IMR-90 (cell line): ENCODE data around the gene TNFRSF1B. TPM values are rescaled to one million over a fixed set of nuclear protein-coding genes. Genes with fewer than 3 reads are reported as not detected.

Experiments used
- ATAC-seq: fragments of 200-7000 bp; cut with Tn5 transposase; 2 replicates; pipeline ENCODE4 v1.9.1; 2020; ENCODE audit warnings: low read depth, mild to moderate bottlenecking, moderate library complexity
- BruUV-seq: library from RNA; stranded (reverse); fragments of 400-500 nt; replicated peaks from 2 replicates; lab custom pipeline; 2021; lab: Mats Ljungman, UMichigan
- CTCF ChIA-PET: fragments of 300-600 bp; formaldehyde crosslinking; extraction: SDS; loops from one replicate; lab custom pipeline; 2021; ENCODE audit warnings: antibody characterized with exemption; lab: Yijun Ruan, JAX
- POLR2A ChIA-PET: fragments of 300-600 bp; sonication (Branson Sonifier 250); formaldehyde crosslinking; loops from one replicate; lab custom pipeline; 2022; ENCODE audit warnings: antibody characterized with exemption; ENCODE audit not compliant: unreplicated experiment; lab: Charles Lee
- DNase-seq: peaks from one replicate; pipeline ENCODE4 v3.0.0; 2013
- H2AFZ ChIP-seq: replicated peaks from 2 replicates; pipeline ENCODE3; 2013; ENCODE audit warnings: low read length, mild to moderate bottlenecking; ENCODE audit not compliant: poor library complexity
- H2AK5ac ChIP-seq: 2 replicates; pipeline ENCODE4 v1.6.1; 2013; ENCODE audit warnings: low read depth, low read length, inconsistent platforms
- H2AK9ac ChIP-seq: replicated peaks from 2 replicates; pipeline ENCODE3; 2013; ENCODE audit warnings: mild to moderate bottlenecking, low read depth, low read length, moderate library complexity; ENCODE audit not compliant: poor library complexity
- H2BK120ac ChIP-seq: 2 replicates; pipeline ENCODE4 v1.6.1; 2013; ENCODE audit warnings: low read depth, low read length, inconsistent platforms
- H2BK15ac ChIP-seq: 3 replicates; pipeline ENCODE4 v1.6.1; 2013; ENCODE audit warnings: low read depth, low read length, inconsistent platforms
- H2BK20ac ChIP-seq: 2 replicates; pipeline ENCODE4 v1.6.1; 2013; ENCODE audit warnings: low read depth, mild to moderate bottlenecking, inconsistent platforms, low read length, moderate library complexity
- H2BK5ac ChIP-seq: 2 replicates; pipeline ENCODE4 v1.6.1; 2013; ENCODE audit warnings: mild to moderate bottlenecking, low read depth, low read length, inconsistent platforms; ENCODE audit not compliant: poor library complexity, severe bottlenecking
- H3K14ac ChIP-seq: replicated peaks from 2 replicates; pipeline ENCODE4 v1.6.1; 2013; ENCODE audit warnings: low read depth, low read length, inconsistent platforms
- H3K18ac ChIP-seq: 2 replicates; pipeline ENCODE4 v1.6.1; 2013; ENCODE audit warnings: low read depth, low read length, control low read depth
- H3K23ac ChIP-seq: 2 replicates; pipeline ENCODE4 v1.6.1; 2013; ENCODE audit warnings: low read depth, low read length, inconsistent platforms
- H3K27ac ChIP-seq: 2 replicates; pipeline ENCODE4 v1.5.1; 2013; ENCODE audit warnings: mild to moderate bottlenecking, control low read depth, low read length; ENCODE audit not compliant: insufficient read depth
- H3K27me3 ChIP-seq: 2 replicates; pipeline ENCODE4 v1.6.1; 2013; ENCODE audit warnings: low read length; ENCODE audit not compliant: control insufficient read depth, insufficient read depth
- H3K36me3 ChIP-seq: 2 replicates; pipeline ENCODE4 v1.6.1; 2013; ENCODE audit warnings: low read length, mixed read lengths; ENCODE audit not compliant: control insufficient read depth, insufficient read depth
- H3K4ac ChIP-seq: 2 replicates; pipeline ENCODE4 v1.6.1; 2013; ENCODE audit warnings: low read depth, low read length, inconsistent platforms
- H3K4me1 ChIP-seq: 2 replicates; pipeline ENCODE4 v1.6.1; 2013; ENCODE audit warnings: low read length, mixed read lengths; ENCODE audit not compliant: control insufficient read depth, insufficient read depth
- H3K4me2 ChIP-seq: 2 replicates; pipeline ENCODE4 v1.6.1; 2013; ENCODE audit warnings: low read depth, mild to moderate bottlenecking, control low read depth, low read length, moderate library complexity
- H3K4me3 ChIP-seq: 2 replicates; pipeline ENCODE4 v1.5.1; 2013; ENCODE audit warnings: low read depth, mild to moderate bottlenecking, control low read depth, low read length, moderate library complexity; ENCODE audit not compliant: insufficient read depth
- H3K56ac ChIP-seq: 2 replicates; pipeline ENCODE4 v1.6.1; 2013; ENCODE audit warnings: low read length, inconsistent platforms; ENCODE audit not compliant: insufficient read depth; ENCODE audit errors: extremely low read depth
- H3K79me1 ChIP-seq, 2 experiments: 2 replicates each; pipeline ENCODE4 v1.6.1; 2013; ENCODE audit warnings: low read length in 2 of 2, inconsistent platforms in 1 of 2, low read depth in 1 of 2
- H3K9ac ChIP-seq: 2 replicates; pipeline ENCODE4 v1.6.1; 2013; ENCODE audit warnings: low read depth, low read length, control low read depth
- H3K9me1 ChIP-seq: 2 replicates; pipeline ENCODE4 v1.6.1; 2013; ENCODE audit warnings: low read length, inconsistent platforms; ENCODE audit not compliant: insufficient read depth
- H3K9me3 ChIP-seq: 2 replicates; pipeline ENCODE4 v1.6.1; 2013; ENCODE audit warnings: low read length; ENCODE audit not compliant: control insufficient read depth, insufficient read depth
- H4K20me1 ChIP-seq: 2 replicates; pipeline ENCODE4 v1.6.1; 2013; ENCODE audit warnings: low read length, inconsistent platforms; ENCODE audit not compliant: insufficient read depth
- H4K5ac ChIP-seq: 2 replicates; pipeline ENCODE4 v1.6.1; 2013; ENCODE audit warnings: mild to moderate bottlenecking, low read depth, low read length, control low read depth
- H4K8ac ChIP-seq, 2 experiments: 2 replicates each; pipeline ENCODE4 v1.6.1; 2013; ENCODE audit warnings: low read depth in 2 of 2, low read length in 2 of 2, control low read depth in 1 of 2, inconsistent platforms in 1 of 2
- H4K91ac ChIP-seq: 2 replicates; pipeline ENCODE4 v1.6.1; 2013; ENCODE audit warnings: low read depth, low read length, inconsistent platforms; ENCODE audit not compliant: insufficient read depth
- BHLHE40 ChIP-seq: fragments of 150-350 bp; IDR thresholded peaks from 2 replicates; pipeline ENCODE4 v1.6.1; 2016; ENCODE audit warnings: mild to moderate bottlenecking, low read depth, low read length
- MAZ ChIP-seq: IDR thresholded peaks from 2 replicates; pipeline ENCODE4 v1.6.1; 2012; ENCODE audit warnings: low read depth, mild to moderate bottlenecking, low read length, improper control_type of control experiment, moderate library complexity, borderline replicate concordance
- MXI1 ChIP-seq: IDR thresholded peaks from 2 replicates; pipeline ENCODE4 v1.6.1; 2012; ENCODE audit warnings: low read depth, mild to moderate bottlenecking, low read length, moderate library complexity, borderline replicate concordance
- RAD21 ChIP-seq: IDR thresholded peaks from 2 replicates; pipeline ENCODE4 v1.6.1; 2012; ENCODE audit warnings: low read length, improper control_type of control experiment
- RCOR1 ChIP-seq: IDR thresholded peaks from 2 replicates; pipeline ENCODE4 v1.6.1; 2012; ENCODE audit warnings: mild to moderate bottlenecking, low read length, improper control_type of control experiment; ENCODE audit not compliant: insufficient replicate concordance
- RFX5 ChIP-seq: IDR thresholded peaks from 2 replicates; pipeline ENCODE4 v1.8.0; 2012; ENCODE audit warnings: low read depth, mild to moderate bottlenecking, low read length, moderate library complexity
- WGBS, 2 experiments: methylation state at CpG; one replicate each; pipeline versions ENCODE4 v1.1.5 to v1.1.7; 2013; ENCODE audit warnings: missing lambda C conversion rate in 2 of 2; ENCODE audit not compliant: insufficient read length in 1 of 2; ENCODE audit errors: extremely low coverage in 2 of 2; 5-methylcytosine and 5-hydroxymethylcytosine counted together
- dilution Hi-C: fragments of 300-500 bp; cut with HindIII; formaldehyde crosslinking; loops from one replicate; pipeline ENCODE4 v1.14.3; 2018; ENCODE audit warnings: low sequenced_read_pairs; ENCODE audit not compliant: unreplicated experiment
- in situ Hi-C: fragments of 300-500 bp; cut with MboI; formaldehyde crosslinking; loops from 3 replicates; pipeline ENCODE4 v1.14.3; 2019; ENCODE audit warnings: low sequenced_read_pairs, inconsistent platforms, mixed read lengths
- intact Hi-C: fragments of 100-400 bp; cut with micrococcal nuclease; formaldehyde crosslinking; loops from 2 replicates; pipeline ENCODE4 v1.10.0; 2022
- polyA plus RNA-seq, 3 experiments: library from polyadenylated mRNA; depleted of rRNA; stranded (reverse); fragments of >200 nt; gene quantifications; 2 replicates each; pipeline ENCODE4 v1.2.3, GENCODE V29; 2012; ENCODE audit warnings: low replicate concordance in 1 of 3
- total RNA-seq: library from RNA; depleted of rRNA; stranded (reverse); fragments of >200 nt; gene quantifications from 2 replicates; pipeline ENCODE4 v1.2.3, GENCODE V29; 2012

TNFRSF1B gene
- total and polyA plus RNA-seq, 2 of the 4 experiments (the other 2 are of a cell fraction), result 4.3 to 8.9 TPM

- Histone ChIP-seq H4K5ac (peak overlapping the region; percentile 45), H3K4me3 (no peak overlapping the region), H2AK9ac (no peak overlapping the region), H3K36me3 (no peaks in the 10 kb centered on the region), H3K23ac (no peak overlapping the region), H3K9me3 (no peaks in the 10 kb centered on the region), H3K56ac (no peak overlapping the region), H4K91ac (no peak overlapping the region; the same call in 1 of the 2 replicates), H2AFZ (peak overlapping the region; percentile 75), H2AK5ac (no peak overlapping the region), H4K8ac (peak overlapping the region in 1 of 2 experiments; percentile 42; a peak in 1 of 4 replicates), H2BK15ac (peak overlapping the region; percentile 15; the same call in 1 of the 3 replicates), H3K4ac (no peak overlapping the region), H3K9ac (no peak overlapping the region), H3K27me3 (no peaks in the 10 kb centered on the region), H4K20me1 (no peaks in the 10 kb centered on the region), H2BK20ac (no peak overlapping the region; the same call in 1 of the 2 replicates), H2BK120ac (peak overlapping the region; percentile 41; the same call in 1 of the 2 replicates), H3K4me1 (peaks cover 25% of the 10 kb centered on the region), H3K18ac (peak overlapping the region; percentile 6; the same call in 1 of the 2 replicates), H3K27ac (no peak overlapping the region), H3K4me2 (no peak overlapping the region), H2BK5ac (no peak overlapping the region), H3K9me1 (peaks cover 19% of the 10 kb centered on the region), H3K14ac (no peak overlapping the region), H3K79me1 (no peaks in the 10 kb centered on the region)
- DNase-seq (no peak), ATAC-seq (no peak)
- ChIA-PET POLR2A (interaction anchor here (0.7 kb wide), 1 partner anchor 32 kb away, joined by 9 read pairs; no protein-coding TSS in a partner anchor), CTCF (no interaction called here)
- BruUV-seq, result no TSS peak
- intact Hi-C loops (no loop called here), dilution Hi-C loops (no loop called here), in situ Hi-C loops (no loop called here)
- TF ChIP-seq BHLHE40 (no peak), MAZ (no peak), MXI1 (no peak), RCOR1 (no peak), RAD21 (no peak), RFX5 (no peak)
- 69% methylated on average over 8 of the region's 22 CpGs; no CpG with 5 or more reads in 1 of the 2 experiments for WGBS, 2 experiments
Measured at GRCh38 chr1:12158357-12159092, 8.3 kb upstream of the TNFRSF1B start.
